B cell (primary cell): ENCODE measurements around the gene SLF2. TPM values are rescaled to one million over a fixed set of nuclear protein-coding genes. Genes with fewer than 3 reads are reported as not detected.
A peak's percentile ranks its signal among the peaks of the same experiment; 100 is the strongest.

Experiments used
- ATAC-seq: fragments of 200-7000 bp; cut with Tn5 transposase; one replicate; pipeline ENCODE4 v1.10.0; 2021; ENCODE audit warnings: low read depth, mild to moderate bottlenecking, moderate number of reproducible peaks, moderate library complexity
- CTCF ChIA-PET: fragments of 350-600 bp; sonication (Branson Sonifier 250); formaldehyde crosslinking; loops from one replicate; lab custom pipeline; 2021; ENCODE audit warnings: antibody characterized with exemption, inconsistent platforms; lab: Charles Lee
- POLR2A ChIA-PET: fragments of 350-600 bp; sonication (Branson Sonifier 250); formaldehyde crosslinking; loops from one replicate; lab custom pipeline; 2021; ENCODE audit warnings: antibody characterized with exemption; lab: Charles Lee
- DNase-seq: peaks from one replicate; pipeline ENCODE4 v3.0.0; 2013
- H2AFZ ChIP-seq: 2 replicates; pipeline ENCODE4 v1.6.1; 2012; ENCODE audit warnings: mild to moderate bottlenecking, low read depth, low read length; ENCODE audit not compliant: insufficient read depth, poor library complexity, severe bottlenecking
- H3K27ac ChIP-seq, 2 donors: 1 replicate in 1 of 2; 2 replicates in 1 of 2; pipeline ENCODE4 v1.5.1; 2012 to 2013; ENCODE audit warnings: low read length in 2 of 2, mild to moderate bottlenecking in 2 of 2, moderate library complexity in 1 of 2
- H3K27me3 ChIP-seq, 4 experiments: fragments of 200-600 bp in 1 of 4; sonication (generic) in 1 of 4; replicated peaks in 1 of 4; 1 replicate in 2 of 4; 2 replicates in 2 of 4; pipeline versions ENCODE4 v1.6.1 to v1.7.0; 2013 to 2016; ENCODE audit warnings: low read length in 3 of 4, mild to moderate bottlenecking in 2 of 4, mixed read lengths in 1 of 4, moderate library complexity in 1 of 4; ENCODE audit not compliant: insufficient read depth in 4 of 4, control insufficient read depth in 3 of 4; ENCODE audit errors: control extremely low read depth in 1 of 4
- H3K36me3 ChIP-seq, 2 experiments: replicated peaks in 1 of 2; 1 replicate in 1 of 2; 2 replicates in 1 of 2; pipeline versions ENCODE4 v1.6.1 to v1.7.1; 2013; ENCODE audit warnings: low read length in 1 of 2; ENCODE audit not compliant: insufficient read depth in 2 of 2, control insufficient read depth in 1 of 2; ENCODE audit errors: control extremely low read depth in 1 of 2, extremely low read depth in 1 of 2
- H3K4me1 ChIP-seq, 2 donors: fragments of 200-600 bp in 1 of 2; sonication (generic) in 1 of 2; 1 replicate in 1 of 2; 2 replicates in 1 of 2; pipeline versions ENCODE4 v1.5.1 to v1.6.1; 2013 to 2017; ENCODE audit warnings: low read length in 2 of 2; ENCODE audit not compliant: control insufficient read depth in 2 of 2, insufficient read depth in 2 of 2
- H3K4me2 ChIP-seq: replicated peaks from 2 replicates; pipeline ENCODE3; 2012; ENCODE audit warnings: mild to moderate bottlenecking, low read depth, low read length; ENCODE audit not compliant: poor library complexity, severe bottlenecking
- H3K4me3 ChIP-seq, 5 experiments: fragments of 200-600 bp in 1 of 5; sonication (generic) in 1 of 5; 1 replicate in 3 of 5; 2 replicates in 2 of 5; pipeline versions ENCODE4 v1.5.1 to v1.7.0; 2011 to 2016; ENCODE audit warnings: low read length in 4 of 5, mild to moderate bottlenecking in 4 of 5, low read depth in 2 of 5, control low read depth in 1 of 5, moderate library complexity in 1 of 5; ENCODE audit not compliant: insufficient read depth in 1 of 5; ENCODE audit errors: control extremely low read depth in 1 of 5, extremely low read depth in 1 of 5
- H3K79me2 ChIP-seq: fragments of 200-600 bp; sonication (generic); one replicate; pipeline ENCODE4 v1.6.0; 2016; ENCODE audit warnings: low read length; ENCODE audit not compliant: control insufficient read depth, insufficient read depth
- H3K9ac ChIP-seq: fragments of 200-600 bp; sonication (generic); 2 replicates; pipeline ENCODE4 v1.6.1; 2017; ENCODE audit warnings: mild to moderate bottlenecking, low read length, moderate library complexity
- H3K9me3 ChIP-seq, 3 donors: one replicate each; pipeline versions ENCODE4 v1.6.1 to v1.7.1; 2013; ENCODE audit warnings: low read length in 2 of 3; ENCODE audit not compliant: control insufficient read depth in 2 of 3, insufficient read depth in 1 of 3; ENCODE audit errors: control extremely low read depth in 1 of 3
- H4K20me1 ChIP-seq: 2 replicates; pipeline ENCODE4 v1.6.0; 2012; ENCODE audit warnings: mild to moderate bottlenecking, low read length; ENCODE audit not compliant: insufficient read depth, control insufficient read depth, poor library complexity, severe bottlenecking
- H3K27ac Mint-ChIP-seq: one replicate; pipeline ENCODE4 v1.8.0; 2021; ENCODE audit warnings: mixed read lengths
- H3K27me3 Mint-ChIP-seq: one replicate; pipeline ENCODE4 v1.8.0; 2021; ENCODE audit warnings: mixed read lengths
- H3K4me1 Mint-ChIP-seq: one replicate; pipeline ENCODE4 v1.8.0; 2021; ENCODE audit warnings: mixed read lengths
- H3K4me3 Mint-ChIP-seq: one replicate; pipeline ENCODE4 v1.8.0; 2021; ENCODE audit warnings: mixed read lengths
- H3K9me3 Mint-ChIP-seq: one replicate; pipeline ENCODE4 v1.8.0; 2022; ENCODE audit warnings: mixed read lengths; ENCODE audit not compliant: insufficient read depth
- EZH2 ChIP-seq: IDR thresholded peaks from 2 replicates; pipeline ENCODE4 v1.6.1; 2012; ENCODE audit warnings: borderline replicate concordance, low read depth, mild to moderate bottlenecking, moderate library complexity, low read length; ENCODE audit not compliant: insufficient read depth, poor library complexity, severe bottlenecking
- WGBS: methylation state at CpG from one replicate; pipeline ENCODE4 v1.1.5; 2013; ENCODE audit warnings: missing lambda C conversion rate; ENCODE audit not compliant: insufficient coverage; 5-methylcytosine and 5-hydroxymethylcytosine counted together
- intact Hi-C: fragments of 100-400 bp; cut with micrococcal nuclease; formaldehyde crosslinking; loops from one replicate; pipeline ENCODE4 v1.10.0; 2022
- polyA minus RNA-seq: library from RNA; depleted of rRNA, polyadenylated mRNA; stranded (reverse); fragments of >200 nt; gene quantifications from 2 replicates; pipeline ENCODE4 v1.2.3, GENCODE V29; 2012
- polyA plus RNA-seq: library from polyadenylated mRNA; depleted of rRNA; stranded (reverse); fragments of >200 nt; gene quantifications from 2 replicates; pipeline ENCODE4 v1.2.3, GENCODE V29; 2012
- total RNA-seq, 2 donors: library from RNA; stranded (reverse); fragments of 120-200 nt in 1 of 2; gene quantifications; 1 replicate in 1 of 2; 2 replicates in 1 of 2; pipeline versions ENCODE4 v1.2.3 to v1.2.4, GENCODE V29; 2013 to 2022
- TF ChIP-seq, protein P1 (sequence below): fragments of 200-600 bp; IDR thresholded peaks from one replicate; pipeline ENCODE4 v1.8.0; 2022; ENCODE audit warnings: antibody characterized with exemption, mild to moderate bottlenecking

Gene SLF2
- total RNA-seq: 65.6 and 66.7 TPM in 2 replicates
- 43.2 TPM for total RNA-seq (2013)
- 11.8 and 21.5 TPM in 2 replicates for polyA plus RNA-seq
- 18.7 and 20.5 TPM in 2 replicates for polyA minus RNA-seq

- Histone ChIP-seq H4K20me1 (peaks cover 16% of the 10 kb centered on the region), H3K27me3 (no peaks in the 10 kb centered on the region), H3K79me2 (peaks cover 31% of the 10 kb centered on the region), H3K9ac (peak within 1 kb of the TSS; percentile 82), H3K9me3 (no peaks in the 10 kb centered on the region), H3K4me1 (peaks cover 20% of the 10 kb centered on the region in 2 donors), H3K4me3 (peak within 1 kb of the TSS; percentile 66 to 94 (median 90)), H3K36me3 (peaks cover 9 to 16% of the 10 kb centered on the region in 2 experiments), H2AFZ (peak within 1 kb of the TSS; percentile 98), H3K4me2 (peak within 1 kb of the TSS; percentile 83), H3K27ac (peak within 1 kb of the TSS; percentile 66 to 90)
- Mint-ChIP-seq H3K27me3 (no peaks in the 10 kb centered on the region), H3K27ac (peak within 1 kb of the TSS; percentile 97), H3K9me3 (no peaks in the 10 kb centered on the region), H3K4me3 (peak within 1 kb of the TSS; percentile 99), H3K4me1 (peaks cover 34% of the 10 kb centered on the region)
- ChIA-PET CTCF (interaction anchor here (0.6 to 1.4 kb wide), 3 partner anchors 85 to 432 kb away, joined by 3 read pairs; no protein-coding TSS in a partner anchor), POLR2A (interaction anchor here (0.6 to 0.7 kb wide), 3 partner anchors 80 to 1485 kb away, joined by 3 to 5 read pairs (median 4); no protein-coding TSS in a partner anchor)
- under 1% methylated on average over 51 of the region's 71 CpGs for WGBS
- no peak for TF ChIP-seq EZH2
- TF ChIP-seq, protein P1, sequence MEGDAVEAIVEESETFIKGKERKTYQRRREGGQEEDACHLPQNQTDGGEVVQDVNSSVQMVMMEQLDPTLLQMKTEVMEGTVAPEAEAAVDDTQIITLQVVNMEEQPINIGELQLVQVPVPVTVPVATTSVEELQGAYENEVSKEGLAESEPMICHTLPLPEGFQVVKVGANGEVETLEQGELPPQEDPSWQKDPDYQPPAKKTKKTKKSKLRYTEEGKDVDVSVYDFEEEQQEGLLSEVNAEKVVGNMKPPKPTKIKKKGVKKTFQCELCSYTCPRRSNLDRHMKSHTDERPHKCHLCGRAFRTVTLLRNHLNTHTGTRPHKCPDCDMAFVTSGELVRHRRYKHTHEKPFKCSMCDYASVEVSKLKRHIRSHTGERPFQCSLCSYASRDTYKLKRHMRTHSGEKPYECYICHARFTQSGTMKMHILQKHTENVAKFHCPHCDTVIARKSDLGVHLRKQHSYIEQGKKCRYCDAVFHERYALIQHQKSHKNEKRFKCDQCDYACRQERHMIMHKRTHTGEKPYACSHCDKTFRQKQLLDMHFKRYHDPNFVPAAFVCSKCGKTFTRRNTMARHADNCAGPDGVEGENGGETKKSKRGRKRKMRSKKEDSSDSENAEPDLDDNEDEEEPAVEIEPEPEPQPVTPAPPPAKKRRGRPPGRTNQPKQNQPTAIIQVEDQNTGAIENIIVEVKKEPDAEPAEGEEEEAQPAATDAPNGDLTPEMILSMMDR: no peak
- intact Hi-C loops: loop anchor here (1.0 to 5.0 kb wide), 9 partner anchors 74 to 1729 kb away; partner anchors contain the start of genes ACTR1A, BTRC, COX15 and CUTC
- DNase-seq (peak; percentile 97), ATAC-seq (peak; percentile 97)
These were observed at the start of gene SLF2 for GRCh38 chr10:100912605-100913469. Gene SLF2, plus strand, starts transcription at chr10:100912963. Its CDS starts 148 bp downstream, at chr10:100913111.
